A204.1 (cell line): Measurements from ENCODE around the gene UBE2QL1.

ENCODE experiments used
- FAIRE-seq: peaks from 2 replicates; lab custom pipeline; 2012; peaks lifted over from hg19 to GRCh38; lab: Jason Lieb, UNC

Gene UBE2QL1

DNA sequence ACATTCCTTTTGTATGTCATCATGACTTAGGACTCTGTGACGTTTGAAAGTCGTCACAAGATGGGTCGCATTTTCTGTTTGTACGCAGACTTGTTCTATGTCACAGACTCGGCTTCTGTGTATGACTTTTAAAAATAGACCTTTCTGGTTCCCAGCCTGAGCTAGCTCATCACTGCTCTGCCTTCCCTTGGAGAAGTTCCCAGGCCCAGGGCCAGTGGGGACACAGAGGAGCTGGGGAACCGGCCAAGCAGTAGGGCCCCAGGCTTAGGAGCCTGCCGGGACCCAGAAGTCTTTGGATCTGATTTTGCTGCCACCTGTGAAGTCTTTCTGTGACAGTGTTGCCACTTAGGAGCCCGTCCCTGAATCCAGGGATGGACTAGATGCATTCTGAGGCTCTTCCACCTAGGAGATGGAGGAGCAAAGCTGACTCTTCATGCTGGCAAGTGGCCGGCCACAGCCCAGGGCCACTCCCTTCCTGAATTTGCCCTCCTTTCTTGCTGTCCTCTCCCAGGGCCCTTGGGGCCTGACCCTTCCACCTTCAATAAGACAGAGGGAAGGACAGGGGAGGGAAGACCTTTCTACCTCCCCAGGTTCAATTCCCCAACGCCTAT, 18.1 kb upstream of the UBE2QL1 start:
- FAIRE-seq: no peak

DNA sequence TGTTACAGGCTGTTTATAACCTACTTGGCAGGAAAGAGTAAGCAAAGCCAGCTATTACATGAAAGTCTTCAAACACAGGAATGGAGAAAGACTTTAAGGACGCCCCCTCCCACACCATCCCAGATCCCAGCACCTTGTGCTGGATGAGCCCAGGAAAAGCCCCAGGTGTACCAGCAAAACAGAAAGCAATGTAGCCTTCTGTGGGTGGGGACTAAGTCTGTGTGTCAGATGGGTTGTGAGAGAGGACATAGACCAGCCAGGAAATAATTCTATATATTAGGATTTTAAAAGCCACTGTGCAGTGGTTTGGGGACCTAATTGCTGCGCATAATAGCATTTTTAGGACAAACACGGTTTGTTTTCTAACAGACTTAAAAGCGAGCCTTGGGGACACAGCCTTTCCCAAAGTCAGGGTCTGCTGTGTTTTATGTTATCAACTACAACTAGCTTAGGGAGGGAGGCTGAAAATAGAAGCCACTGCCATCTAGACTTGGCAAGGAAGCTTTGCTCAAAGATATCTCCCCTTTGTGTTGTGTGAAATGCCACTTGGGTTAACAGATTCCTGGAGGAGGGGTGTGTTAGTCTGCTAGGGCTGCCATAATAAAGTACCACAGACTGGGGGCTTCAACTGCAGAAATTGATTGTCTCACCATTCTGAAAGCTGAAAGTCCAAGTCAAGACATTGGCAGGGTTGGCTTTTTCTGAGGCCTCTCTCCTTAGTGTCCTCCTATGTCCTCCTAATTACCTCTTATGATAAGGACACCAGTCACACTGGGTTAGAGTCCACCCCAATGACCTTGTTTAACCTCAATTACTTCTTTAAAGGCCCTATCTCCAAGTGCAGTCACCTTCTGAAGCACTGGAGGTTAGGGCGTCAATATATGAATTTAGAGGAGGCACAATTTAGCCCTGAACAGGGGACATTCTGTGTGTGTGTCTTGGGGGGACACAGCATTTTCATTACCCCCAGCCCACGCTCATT, 17.2 kb upstream of the UBE2QL1 start:
- no peak for FAIRE-seq

DNA sequence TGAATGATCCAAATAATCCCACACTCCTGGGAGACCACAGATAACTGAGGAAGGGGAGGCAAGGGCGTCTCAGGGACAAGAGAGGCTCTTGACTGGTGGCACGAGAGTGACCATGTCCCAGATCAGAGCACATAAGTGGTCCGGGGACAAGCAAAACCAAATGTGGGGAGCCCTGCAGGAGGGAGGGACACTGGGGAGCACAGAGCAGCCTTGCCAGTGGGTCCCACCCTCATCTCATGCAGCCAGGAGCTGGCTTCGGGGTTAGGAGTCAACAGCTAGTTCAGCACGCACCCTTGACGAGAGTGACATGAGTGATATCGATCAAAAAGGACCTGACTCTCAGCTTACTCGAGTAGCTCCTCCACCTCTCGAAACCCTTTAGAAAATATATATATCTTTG, 16.5 kb upstream of the UBE2QL1 start:
- FAIRE-seq: no peak

DNA sequence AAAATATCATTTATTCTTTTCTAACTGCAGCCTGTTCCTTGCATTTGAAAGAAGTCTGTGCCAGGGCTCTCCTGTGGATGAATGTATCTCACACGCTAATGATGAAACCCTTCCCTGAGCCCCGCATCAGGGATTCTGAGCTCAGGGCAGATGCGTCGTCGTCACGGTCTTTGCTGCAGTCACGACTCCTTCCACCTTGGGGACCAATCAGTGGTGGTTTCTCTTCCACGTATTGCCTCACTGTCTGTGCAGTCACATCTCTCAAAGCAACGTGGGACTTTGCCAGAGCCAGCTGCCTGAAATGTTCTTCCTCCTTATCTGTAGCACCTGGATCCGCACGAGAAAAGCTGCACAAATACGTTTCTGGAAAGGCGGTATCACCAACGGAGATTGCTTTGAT, 13.9 kb upstream of the UBE2QL1 start:
- FAIRE-seq: no peak

DNA sequence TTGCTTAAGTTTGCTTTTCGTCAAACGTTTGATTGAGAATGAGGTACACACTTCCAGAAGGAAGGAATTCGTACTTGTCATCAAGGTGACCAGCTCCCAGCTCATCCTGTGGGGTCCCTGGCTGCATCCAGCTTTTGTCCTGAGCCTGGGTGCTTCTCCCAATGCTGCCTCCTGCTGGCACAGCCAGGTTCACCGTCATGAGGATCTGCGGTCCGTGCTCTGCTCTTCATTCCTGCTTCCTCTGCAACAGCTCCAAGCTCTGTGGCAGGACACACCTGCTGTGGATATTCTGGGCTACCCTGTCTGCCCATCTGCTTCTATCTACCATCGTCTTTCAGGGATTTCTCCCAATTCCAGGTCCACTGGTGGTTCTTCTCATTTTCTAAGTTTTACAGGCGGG, 13.3 kb upstream of the UBE2QL1 start:
- FAIRE-seq: no peak

DNA sequence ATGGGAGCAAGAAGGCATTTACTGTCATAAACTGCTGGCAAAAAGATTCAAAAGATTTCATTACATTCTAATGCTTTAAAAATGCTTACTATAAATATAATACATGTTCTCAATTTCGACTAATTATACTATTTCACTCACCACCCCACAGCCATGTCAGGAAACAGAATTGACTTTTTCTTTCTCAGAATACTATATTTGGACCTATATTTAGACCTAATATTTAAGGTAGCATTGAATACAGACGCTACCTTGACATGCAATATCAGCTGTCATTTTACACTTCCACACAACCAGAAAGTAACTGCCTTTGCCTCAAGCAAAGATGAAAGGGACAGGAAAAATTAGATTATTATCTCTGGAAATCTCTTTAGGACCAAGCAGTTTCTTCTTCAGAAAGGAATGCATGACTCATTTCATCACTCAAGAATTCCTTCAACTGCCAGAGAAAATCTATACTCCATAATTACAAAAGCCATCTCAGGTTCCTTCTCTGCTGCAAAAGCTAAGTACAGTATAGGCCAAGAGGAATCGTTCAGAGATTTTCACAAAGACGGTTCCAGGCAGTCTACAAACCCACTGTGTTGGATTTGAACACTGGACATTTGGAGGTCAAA, 11.8 kb upstream of the UBE2QL1 start:
- FAIRE-seq: no peak

DNA sequence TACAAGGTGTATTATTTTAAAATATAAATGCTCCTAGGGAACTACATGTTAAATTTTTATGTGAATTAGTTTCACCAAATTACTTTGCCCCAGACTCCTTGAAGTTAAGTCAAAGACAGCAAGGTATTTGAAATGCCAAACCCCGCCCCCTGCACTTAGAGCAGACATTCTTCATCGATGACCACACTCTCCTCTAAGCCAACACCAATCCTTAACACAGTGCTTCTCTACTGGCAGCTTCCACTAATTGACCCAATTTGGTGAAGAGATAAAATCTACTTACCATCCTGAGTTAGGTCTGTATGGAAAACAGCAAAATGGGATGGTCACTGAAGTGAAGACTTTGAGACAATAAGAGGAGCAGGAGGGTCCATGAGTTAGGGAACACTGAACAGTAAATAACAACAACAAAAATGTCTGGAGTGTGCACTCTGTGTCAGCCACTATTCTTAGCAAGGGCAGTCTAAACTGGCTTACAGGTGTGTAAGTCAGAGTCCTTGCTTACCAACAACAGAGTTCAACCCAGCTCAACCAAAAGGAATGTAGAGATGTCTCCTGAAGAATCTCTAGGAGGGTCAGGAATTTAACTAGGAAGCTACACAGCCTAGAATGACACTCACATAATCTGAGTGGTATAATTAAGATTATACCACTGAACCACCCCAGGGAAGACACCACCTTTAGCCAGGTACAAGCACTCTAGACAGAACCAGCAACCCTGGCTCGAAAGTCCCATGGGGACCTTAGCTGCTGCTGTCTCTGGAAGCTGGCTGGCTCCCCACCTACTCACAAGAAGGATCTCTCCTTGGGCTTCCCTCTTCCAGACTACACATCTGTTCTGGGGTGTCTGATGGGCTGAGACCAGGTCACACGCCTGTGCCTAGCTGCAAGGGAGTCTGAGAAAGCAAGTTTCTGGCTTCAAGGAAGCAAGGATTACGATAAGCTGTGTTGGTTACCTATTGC, 8.8 kb upstream of the UBE2QL1 start:
- FAIRE-seq: no peak

DNA sequence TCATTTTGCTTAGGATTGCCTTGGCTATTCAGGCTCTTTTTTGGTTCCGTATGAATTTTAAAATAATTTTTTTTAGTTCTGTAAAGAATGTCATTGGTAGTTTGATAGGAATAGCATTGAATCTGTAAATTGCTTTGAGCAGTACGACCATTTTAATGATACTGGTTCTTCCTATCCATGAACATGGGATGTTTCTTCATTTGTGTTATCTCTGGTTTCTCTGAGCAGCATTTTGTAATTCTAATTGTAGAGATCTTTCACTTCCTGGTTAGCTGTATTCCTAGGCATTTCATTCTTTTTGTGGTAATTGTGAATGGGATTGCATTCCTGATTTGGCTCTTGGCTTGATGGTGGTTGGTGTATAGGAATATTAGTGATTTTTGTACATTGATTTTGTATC, 6.3 kb upstream of the UBE2QL1 start:
- no peak for FAIRE-seq

DNA sequence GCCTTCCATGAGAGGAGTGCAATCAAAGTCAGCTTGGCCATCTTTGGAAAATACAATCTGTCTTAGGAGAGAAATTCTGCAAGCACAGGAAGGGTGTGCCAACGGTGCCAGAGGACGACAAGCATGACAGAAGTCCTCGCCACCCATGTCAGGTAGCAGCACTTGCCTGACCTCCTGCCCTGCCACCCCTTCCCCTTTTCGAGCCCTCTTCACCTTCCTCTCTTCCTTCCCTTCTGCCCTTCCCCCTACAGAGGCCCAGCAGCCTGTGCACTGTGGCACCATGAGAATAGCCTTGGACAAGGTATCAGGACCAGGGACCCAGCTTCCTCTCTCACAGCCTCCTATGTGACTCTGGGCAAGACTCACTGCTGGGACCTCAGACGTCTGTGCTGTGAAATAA, 5.3 kb upstream of the UBE2QL1 start:
- no peak for FAIRE-seq

DNA sequence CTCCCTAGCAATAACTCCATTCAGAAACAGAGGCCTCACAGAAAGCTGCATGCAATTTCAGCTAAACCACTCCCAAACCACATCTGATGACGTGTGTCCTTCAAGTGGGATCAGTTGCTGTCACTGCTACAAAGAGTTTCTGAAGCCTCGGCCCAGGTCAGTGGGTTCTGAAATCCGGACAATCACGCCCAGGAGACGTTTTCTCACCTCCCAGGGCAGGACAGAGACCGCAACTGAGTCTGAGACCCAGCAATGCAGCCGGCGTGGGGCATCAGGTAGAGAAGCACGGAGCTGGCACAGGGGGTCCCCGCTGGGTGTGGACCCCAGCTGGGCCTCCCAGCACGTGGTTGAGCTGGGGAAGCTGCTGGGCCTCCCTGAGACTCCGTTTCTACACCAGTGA, 2.6 kb upstream of the UBE2QL1 start:
- FAIRE-seq: no peak

DNA sequence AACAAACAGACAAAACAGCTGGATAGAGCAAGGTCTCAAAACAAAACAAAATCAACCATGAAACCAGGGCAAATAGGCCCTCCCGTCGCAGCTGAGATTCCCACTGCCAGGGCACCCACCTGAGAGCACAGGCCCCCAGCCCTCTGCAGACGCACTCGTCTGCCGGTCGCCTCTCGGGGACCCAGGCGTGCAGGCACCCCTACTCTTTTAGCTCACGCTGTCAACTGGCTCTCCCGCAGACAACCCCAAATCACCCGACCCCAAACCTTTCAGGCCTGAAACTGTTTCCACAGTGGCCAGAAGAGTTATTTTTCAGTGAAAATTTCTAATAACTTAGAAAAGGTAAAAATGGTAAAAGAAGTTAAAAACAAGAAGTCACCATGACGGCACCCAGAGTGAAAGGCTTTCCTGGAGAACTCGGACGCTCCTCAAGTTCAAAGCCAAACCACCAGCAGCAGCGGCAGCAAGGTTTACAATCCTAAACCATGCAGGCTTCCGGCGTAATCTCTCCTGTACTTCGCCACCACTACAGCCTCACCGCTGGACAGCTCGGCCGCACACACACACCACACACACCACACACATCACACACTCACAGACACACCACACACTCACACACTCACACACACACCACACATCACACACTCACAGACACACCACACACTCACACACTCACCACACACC, 1.9 kb upstream of the UBE2QL1 start:
- no peak for FAIRE-seq

DNA sequence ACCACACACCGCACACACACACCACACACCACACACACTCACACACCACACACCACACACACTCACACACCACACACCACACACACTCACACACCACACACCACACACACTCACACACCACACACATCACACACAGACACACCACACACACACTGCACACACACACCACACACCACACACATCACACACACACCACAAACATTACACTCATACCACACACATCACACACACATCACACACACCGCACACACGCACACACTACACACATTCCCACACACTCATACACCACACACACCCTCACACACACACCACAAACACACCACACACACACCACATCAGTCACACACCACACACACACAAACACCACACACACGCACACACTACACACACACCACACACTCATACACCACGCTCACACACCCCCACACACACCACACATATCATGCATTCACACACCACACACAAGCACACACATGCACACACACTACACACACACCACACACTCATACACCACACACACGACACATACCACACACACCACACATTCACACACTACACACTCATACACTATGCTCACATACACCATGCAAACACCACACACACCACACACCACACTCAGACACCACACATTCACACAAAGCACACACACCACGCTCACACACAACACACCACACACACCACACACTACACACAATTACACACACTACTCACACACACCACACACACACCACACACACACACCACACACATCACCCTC, 1.1 kb upstream of the UBE2QL1 start:
- no peak for FAIRE-seq

DNA sequence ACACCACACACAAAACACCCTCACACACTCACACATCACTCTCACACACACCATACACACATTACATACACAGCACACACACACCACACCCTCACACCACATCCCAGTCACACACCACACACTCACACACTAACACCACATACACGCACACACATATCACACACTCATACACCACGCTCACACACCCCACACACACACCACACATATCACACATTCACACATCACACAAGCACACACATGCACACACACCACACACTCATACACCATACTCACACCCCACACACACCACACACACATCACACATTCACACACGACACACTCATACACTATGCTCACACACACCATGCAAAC, 543 bp upstream of the UBE2QL1 start:
- no peak for FAIRE-seq

DNA sequence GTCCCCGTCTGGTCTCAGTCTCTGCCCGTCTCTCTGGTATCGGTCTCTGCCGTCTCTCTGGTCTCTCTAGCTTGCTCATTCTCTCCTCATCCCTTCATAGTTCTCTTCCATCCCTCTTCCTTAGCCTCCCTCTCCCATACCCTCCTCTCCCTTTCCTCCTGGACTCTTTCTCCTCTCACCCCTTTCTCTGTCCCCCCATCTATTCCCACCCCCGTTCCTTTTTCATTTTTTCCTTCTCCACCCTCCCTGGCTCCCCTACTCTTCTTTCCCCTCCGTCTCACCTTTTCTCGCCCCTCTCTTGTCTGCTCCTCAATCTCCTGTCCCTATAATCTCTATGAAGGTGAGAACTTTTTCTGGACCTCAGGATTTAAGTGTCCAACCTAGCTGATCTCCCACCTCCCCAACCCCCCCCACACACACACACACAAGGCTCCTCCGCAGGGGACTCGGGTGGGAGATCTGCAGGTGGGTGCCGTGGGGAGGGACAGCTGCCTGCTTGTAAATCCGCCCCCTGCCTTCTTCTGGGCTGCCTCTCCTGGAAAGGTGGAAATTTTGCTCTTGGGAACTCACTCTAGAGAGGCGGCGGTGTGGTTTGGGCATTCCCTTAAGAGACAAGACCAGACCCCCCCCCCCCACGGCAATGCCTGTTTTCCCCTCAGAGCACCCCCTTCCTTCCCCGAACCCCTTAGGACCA, 953 bp downstream of the UBE2QL1 start:
- no peak for FAIRE-seq

DNA sequence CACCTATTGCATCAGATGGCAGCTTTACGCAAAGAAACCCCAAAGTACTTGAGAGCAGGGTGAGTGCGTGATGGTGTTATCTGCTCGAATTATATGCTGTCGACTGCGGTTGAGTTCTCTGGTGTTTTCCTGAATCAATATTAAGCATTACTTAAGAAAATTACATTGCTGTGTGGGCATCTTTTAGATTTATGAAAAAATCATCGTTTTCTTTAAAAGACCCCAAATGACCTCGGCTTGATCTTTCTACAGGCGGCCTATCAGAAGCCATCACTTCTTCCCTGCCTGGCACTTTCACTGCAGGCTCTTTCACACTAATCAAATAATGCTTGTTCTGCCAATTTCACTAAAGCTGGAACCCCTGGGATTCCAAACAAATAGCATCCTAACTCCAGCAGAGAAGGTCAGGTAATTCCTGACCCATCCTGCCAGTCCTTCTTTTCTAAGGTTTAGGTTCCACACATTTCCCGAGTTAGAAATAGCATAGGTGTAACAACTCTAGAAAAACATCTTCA, 1.7 kb downstream of the UBE2QL1 start:
- no peak for FAIRE-seq

DNA sequence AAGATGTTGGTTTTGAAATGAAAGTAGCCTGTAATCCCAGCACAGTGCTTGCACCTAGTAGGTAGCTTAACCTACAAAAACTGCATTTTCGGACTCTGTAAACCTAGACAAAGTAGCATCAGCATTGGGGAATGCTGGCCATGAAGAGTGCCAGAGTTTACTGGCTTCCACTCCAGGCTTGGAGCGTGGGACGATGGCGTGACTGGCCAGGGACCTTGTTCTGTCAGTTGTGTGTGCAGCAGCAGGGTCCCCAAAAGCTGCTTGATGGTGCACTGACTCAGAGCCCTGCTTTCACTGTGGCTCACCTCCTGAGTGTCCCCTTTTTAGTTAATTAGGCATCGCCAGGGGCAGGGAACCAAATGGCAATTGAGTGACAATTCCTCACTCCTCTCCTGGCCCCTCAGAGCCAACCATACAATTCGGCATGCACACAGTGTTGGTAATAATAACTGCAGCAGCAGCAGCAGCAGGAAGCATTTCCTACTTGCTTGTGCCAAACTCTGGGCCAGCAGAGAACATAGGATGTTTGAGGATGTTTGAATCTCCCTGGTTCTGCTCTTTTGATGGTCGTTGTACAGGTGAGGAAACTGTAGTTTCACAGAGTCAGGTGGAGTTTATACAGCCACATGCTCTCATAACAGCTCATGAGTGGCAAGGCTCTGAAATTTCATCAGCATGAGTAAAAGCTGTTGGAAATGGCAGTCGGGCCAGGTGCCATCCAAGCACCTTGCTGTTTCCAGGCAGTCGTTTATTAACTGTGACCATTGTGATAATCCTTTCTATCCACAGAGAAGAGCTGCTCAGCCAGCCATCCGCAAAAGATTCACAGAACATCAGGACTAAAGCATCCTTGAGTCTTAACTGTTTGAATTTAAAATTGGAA, 4.2 kb downstream of the UBE2QL1 start:
- FAIRE-seq: no peak

DNA sequence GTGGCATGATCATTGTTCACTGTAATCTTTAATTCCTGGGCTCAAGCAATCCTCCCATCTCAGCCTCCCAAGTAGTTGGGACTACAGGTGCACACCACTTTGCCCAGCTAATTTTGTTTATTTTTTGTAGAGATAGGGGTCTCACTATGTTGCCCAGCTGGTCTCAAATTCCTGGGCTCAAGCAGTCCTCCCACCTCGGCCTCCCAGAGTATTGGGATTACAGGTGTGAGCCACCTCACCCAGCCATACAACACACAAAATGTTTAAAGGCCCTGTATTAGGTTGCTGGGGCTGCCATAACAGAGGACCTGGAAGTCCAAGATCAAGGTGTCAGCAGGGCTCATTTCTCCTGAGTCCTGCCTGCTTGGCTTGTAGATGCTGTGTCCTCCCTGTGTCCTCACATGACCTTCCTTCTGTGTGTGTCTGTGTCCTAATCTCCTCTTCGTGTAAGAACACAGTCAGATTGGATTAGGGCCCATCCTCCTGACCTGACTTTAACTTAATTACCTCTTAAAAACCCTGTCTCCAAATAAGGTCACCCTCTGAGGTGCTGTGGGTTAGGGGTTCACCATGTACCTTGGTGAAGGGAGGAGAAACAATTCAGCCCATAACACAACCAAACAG, 5.4 kb downstream of the UBE2QL1 start:
- FAIRE-seq: no peak

DNA sequence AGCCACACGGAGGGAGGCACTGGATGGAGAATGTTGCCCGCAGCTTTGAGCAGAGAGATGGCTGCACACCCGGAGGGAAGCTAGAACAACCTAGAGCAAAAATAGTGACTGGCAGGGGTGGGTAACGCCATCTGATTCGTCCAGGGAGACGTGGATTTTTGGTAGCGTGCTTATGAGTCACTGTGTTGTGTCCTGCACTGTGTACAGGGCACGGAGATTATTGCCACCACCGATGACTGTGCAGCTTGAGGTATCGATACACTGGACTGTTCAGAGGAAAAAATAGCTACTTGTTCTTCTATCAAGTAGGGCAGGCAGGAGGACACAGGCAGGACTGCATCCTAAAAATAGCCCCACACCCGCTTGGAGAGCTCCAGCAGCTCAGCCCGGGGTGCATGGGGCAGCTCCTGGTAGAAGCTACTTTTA, 6.0 kb downstream of the UBE2QL1 start:
- FAIRE-seq: no peak
